GM12872 (cell line): Measurements from ENCODE around the gene CALN1.

Source experiments
- CTCF ChIP-seq: IDR thresholded peaks from 3 replicates; pipeline ENCODE4 v1.5.1; 2011; ENCODE audit warnings: low read depth, mild to moderate bottlenecking, low read length, moderate library complexity; ENCODE audit not compliant: insufficient read depth

The CALN1 gene

GRCh38 chr7:72023926-72024325 lies 388.2 kb downstream of the CALN1 start:
- TF ChIP-seq CTCF, result no peak

GRCh38 chr7:72021716-72022115 lies 390.4 kb downstream of the CALN1 start:
- TF ChIP-seq CTCF, result no peak

- no peak for TF ChIP-seq CTCF
Observed at GRCh38 chr7:72020311-72020710, 391.8 kb downstream of the CALN1 start.

- TF ChIP-seq CTCF, result no peak
Observed at GRCh38 chr7:72019436-72019835, 392.7 kb downstream of the CALN1 start.

DNA sequence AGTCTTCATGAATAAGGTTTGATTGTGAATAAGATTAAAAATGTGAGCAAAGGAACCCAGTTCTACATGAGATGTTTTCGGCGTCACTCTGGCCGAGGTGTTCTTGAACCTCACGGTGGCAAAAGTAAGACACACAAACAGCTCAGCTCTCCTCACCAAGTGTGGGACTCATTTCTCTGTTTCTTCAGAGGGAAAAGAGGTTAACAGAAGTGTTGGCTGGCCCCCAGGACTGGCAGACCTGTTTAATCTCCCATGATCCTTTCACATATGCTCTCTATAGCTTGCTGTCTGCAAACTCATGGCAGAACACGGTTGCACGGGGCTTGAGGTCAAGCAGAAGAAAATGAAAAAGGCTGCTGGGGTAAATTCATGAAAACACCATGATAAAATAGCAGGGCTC lies 394.4 kb downstream of the CALN1 start:
- no peak for TF ChIP-seq CTCF

DNA sequence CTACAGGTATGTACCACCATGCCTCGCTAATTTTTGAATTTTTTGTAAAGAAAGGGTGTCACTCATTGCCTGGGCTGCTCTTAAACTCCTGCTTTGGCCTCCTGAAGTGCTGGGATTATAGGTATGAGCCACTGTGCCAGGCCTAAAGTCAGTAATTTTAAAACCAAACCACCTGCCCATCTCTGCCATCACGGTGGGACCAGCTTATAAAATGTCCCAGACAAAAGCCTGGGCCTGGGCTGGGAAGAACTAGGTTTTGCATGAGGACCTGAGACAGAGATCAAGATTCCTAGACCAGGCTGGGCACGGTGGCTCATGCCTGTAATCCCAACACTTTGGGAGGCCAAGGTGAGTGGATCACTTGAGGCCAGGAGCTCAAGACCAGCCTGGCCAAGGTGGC lies 395.6 kb downstream of the CALN1 start:
- no peak for TF ChIP-seq CTCF

GRCh38 chr7:72015136-72015535 lies 397.0 kb downstream of the CALN1 start:
- no peak for TF ChIP-seq CTCF

DNA sequence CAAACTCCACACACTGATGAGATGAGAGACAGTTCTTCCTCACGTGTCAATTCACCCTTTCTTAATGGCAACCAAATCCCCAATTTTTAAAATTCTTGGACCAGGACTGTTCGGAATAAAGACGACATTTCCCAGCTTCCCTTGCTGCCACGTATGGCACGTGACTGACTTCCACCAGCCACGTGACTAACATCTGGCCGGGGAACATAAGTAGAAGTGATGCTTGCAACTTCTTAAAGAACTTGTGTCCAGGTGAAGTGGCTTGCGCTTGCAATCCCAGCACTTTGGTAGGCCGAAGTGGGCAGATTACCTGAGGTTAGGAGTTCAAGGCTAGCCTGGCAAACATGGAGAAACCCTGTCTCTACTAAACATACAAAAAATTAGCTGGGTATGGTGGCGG lies 405.1 kb downstream of the CALN1 start:
- no peak for TF ChIP-seq CTCF
